Right cardiac atrium (tissue), 5 donors: ENCODE data around the gene PPP6R2. TPM values are rescaled to one million over a fixed set of nuclear protein-coding genes. Genes with fewer than 3 reads are reported as not detected.
"Not testable (repeated sequence)": the region's sequence is repeated elsewhere in the genome, so short reads cannot be mapped to it uniquely, and the experiment has no call there.

Experiments
- ATAC-seq, 2 donors: fragments of 200-7000 bp; cut with Tn5 transposase; one replicate each; pipeline versions ENCODE4 v1.8.0 to v1.9.1; 2020; ENCODE audit warnings: moderate library complexity in 2 of 2, mild to moderate bottlenecking in 1 of 2
- DNase-seq, 3 donors: peaks; one replicate each; pipeline ENCODE4 v3.0.0-alpha.2; 2020
- H3K27ac ChIP-seq: one replicate; pipeline ENCODE4 v1.5.1; 2013; ENCODE audit warnings: mild to moderate bottlenecking, low read length, control low read depth, moderate library complexity
- H3K27me3 ChIP-seq: one replicate; pipeline ENCODE4 v1.6.1; 2013; ENCODE audit not compliant: control insufficient read depth, insufficient read depth
- H3K4me1 ChIP-seq: one replicate; pipeline ENCODE4 v1.6.1; 2013; ENCODE audit warnings: low read length; ENCODE audit not compliant: control insufficient read depth, insufficient read depth
- H3K4me3 ChIP-seq: one replicate; pipeline ENCODE4 v1.5.1; 2013; ENCODE audit warnings: low read length, control low read depth
- H3K9me3 ChIP-seq: one replicate; pipeline ENCODE4 v1.6.1; 2013; ENCODE audit warnings: low read length; ENCODE audit not compliant: control insufficient read depth
- WGBS: extraction: QIAGEN DNeasy Blood & Tissue Kit; methylation state at CpG from one replicate; pipeline ENCODE4 v1.1.7; 2013; 5-methylcytosine and 5-hydroxymethylcytosine counted together
- intact Hi-C, 4 donors: fragments of 100-400 bp; cut with DNase I; formaldehyde crosslinking; loops; one replicate each; pipeline versions ENCODE4 v1.11.0 to v1.14.0; 2022 to 2023
- polyA plus RNA-seq: library from polyadenylated mRNA; stranded (reverse); fragments of 200-250 nt; gene quantifications from one replicate; pipeline ENCODE4 v1.2.3, GENCODE V29; 2013
- total RNA-seq, 4 donors: library from RNA; stranded (reverse); fragmentation: NEBNext Ultra II Directional; extraction: Animal tissue kit (Norgen Biotek cat#: 25700); gene quantifications; one replicate each; pipeline ENCODE4 v1.2.1, GENCODE V29; 2021
- donor health status: healthy with polysubstance abuse.
- donor health status: DM: no; HTN: yes; CAD: no.
- donor health status: DM: no; HTN: no; CAD: no.
- donor health status: DM: no; HTN: yes; CAD: no; lungs with severe emphysema.
- donor health status: DM: yes; HTN: yes; CAD: no.

PPP6R2 gene
- total and polyA plus RNA-seq, 5 donors, result 36.2 to 50.2 (median 44.2) TPM

DNA sequence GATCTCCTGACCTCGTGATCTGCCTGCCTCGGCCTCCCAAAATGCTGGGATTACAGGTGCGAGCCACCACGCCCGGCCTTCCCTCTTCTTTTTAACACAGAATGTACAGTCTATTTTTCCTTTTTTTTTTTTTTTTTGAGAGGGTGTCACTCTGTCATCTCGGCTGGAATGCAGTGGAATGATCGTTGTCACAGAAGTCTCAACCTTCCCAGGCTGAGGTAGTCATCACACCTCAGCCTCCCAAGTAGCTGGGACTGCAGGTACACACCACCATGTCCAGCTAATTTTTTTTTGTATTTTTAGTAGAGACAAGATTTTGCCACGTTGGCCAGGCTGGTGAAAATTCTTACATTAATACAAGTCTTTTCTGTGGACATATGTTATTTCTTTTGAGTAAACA is 13.1 kb downstream of the PPP6R2 start:
- H3K27ac ChIP-seq, result no peak overlapping the region
- ATAC-seq (no peak), DNase-seq (no peak)
- intact Hi-C loops, result no loop called here
- H3K4me1 ChIP-seq, result no peaks in the 10 kb centered on the region
- H3K9me3 ChIP-seq, result no peaks in the 10 kb centered on the region
- H3K27me3 ChIP-seq, result no peaks in the 10 kb centered on the region
- H3K4me3 ChIP-seq, result no peak overlapping the region
- WGBS, result 91% methylated on average over 8 of the region's 8 CpGs

DNA sequence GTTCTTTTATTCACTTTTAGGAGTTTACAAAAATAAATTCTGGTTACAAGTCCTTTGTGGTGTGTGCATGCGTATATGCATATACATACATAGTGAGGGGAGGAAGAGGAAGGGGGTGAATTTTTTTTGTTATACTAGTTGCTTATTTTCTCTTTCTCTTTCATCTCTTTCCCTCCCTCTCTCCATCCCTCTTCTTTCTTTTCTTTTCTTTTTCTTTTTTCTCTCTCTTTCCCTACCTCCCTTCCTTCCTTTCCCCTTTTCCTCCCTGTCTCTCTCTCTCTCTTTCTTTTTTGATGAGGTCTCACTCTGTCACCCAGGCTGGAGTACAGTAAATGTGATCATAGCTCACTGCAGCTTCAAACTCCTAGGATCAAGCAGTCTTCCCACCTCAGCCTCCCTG is 14.1 kb downstream of the PPP6R2 start:
- ATAC-seq, result no peak
- no peaks in the 10 kb centered on the region for H3K9me3 ChIP-seq
- H3K27ac ChIP-seq, result no peak overlapping the region
- DNase-seq, result no peak
- WGBS, result 96% methylated on average over 1 of the region's 1 CpG
- no peak overlapping the region for H3K4me3 ChIP-seq
- no peaks in the 10 kb centered on the region for H3K4me1 ChIP-seq
- no peaks in the 10 kb centered on the region for H3K27me3 ChIP-seq
- intact Hi-C loops, result no loop called here

DNA sequence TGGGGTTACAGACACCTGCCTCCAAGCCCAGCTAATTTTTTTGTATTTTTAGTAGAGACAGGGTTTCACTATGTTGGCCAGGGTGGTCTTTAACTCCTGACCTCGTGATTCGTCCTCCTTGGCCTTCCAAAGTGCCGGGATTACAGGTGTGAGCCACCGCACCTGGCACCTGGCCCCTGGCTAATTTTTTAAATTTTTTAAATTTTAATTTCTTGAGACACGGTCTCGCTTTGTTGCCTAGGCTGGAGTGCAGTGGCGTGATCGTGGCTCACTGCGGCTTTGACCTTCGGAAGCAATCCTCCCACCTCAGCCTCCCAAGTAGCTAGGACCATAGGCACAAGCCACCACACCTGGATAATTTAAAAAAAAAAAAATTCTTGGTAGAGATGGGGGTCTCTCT is 14.6 kb downstream of the PPP6R2 start:
- DNase-seq (no peak), ATAC-seq (no peak)
- 94% methylated on average over 10 of the region's 10 CpGs for WGBS
- H3K4me3 ChIP-seq, result no peak overlapping the region
- H3K27me3 ChIP-seq, result no peaks in the 10 kb centered on the region
- H3K9me3 ChIP-seq, result no peaks in the 10 kb centered on the region
- intact Hi-C loops, result no loop called here
- no peaks in the 10 kb centered on the region for H3K4me1 ChIP-seq
- H3K27ac ChIP-seq, result no peak overlapping the region

DNA sequence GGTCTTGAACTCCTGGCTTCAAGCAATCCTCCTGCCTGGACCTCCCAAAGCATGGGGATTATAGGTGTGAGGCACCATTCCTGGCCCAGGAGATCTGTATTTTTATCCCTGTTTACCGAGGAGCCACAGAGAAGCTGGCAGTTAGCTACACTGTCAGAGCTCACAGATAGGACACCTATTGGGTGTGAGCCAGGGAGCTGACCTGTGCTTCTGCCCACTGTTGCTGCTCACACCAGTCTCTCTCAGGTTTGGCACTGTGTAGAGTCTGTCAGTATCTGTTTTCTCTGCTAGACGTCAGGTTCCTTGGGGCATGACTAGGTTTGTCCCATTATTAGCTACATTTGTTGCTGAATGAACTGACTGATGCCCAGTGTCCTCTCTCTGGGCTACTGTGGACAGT is 17.5 kb downstream of the PPP6R2 start:
- Histone ChIP-seq H3K4me1 (no peaks in the 10 kb centered on the region), H3K4me3 (no peak overlapping the region), H3K9me3 (no peaks in the 10 kb centered on the region), H3K27me3 (no peaks in the 10 kb centered on the region), H3K27ac (no peak overlapping the region)
- intact Hi-C loops, result no loop called here
- DNase-seq, result no peak
- ATAC-seq, result peak; percentile 28 to 35
- 55% methylated on average over 2 of the region's 2 CpGs for WGBS

DNA sequence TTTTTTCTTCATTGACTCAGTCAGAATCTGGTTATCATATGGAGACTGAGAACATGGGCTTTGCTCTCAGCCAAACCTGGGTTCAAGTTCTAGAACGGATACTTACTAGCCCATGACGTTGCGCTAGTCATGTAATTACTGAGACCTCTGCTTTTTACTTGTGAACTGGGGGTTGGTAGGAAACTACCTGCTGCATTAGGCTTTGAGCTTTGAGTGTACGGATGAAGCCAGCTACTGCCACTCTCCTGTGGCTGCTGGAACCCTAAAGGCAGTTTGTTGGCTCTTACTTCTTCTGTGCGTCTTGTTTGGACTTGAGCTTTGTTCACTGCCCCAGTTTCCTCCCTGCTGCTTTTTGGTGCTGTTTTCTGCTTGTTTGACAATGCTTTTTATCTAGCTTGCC is 18.1 kb downstream of the PPP6R2 start:
- ATAC-seq, result no peak
- no peak overlapping the region for H3K4me3 ChIP-seq
- no peaks in the 10 kb centered on the region for H3K9me3 ChIP-seq
- intact Hi-C loops, result no loop called here
- H3K4me1 ChIP-seq, result no peaks in the 10 kb centered on the region
- H3K27me3 ChIP-seq, result no peaks in the 10 kb centered on the region
- no peak overlapping the region for H3K27ac ChIP-seq
- 93% methylated on average over 5 of the region's 5 CpGs for WGBS
- no peak for DNase-seq

DNA sequence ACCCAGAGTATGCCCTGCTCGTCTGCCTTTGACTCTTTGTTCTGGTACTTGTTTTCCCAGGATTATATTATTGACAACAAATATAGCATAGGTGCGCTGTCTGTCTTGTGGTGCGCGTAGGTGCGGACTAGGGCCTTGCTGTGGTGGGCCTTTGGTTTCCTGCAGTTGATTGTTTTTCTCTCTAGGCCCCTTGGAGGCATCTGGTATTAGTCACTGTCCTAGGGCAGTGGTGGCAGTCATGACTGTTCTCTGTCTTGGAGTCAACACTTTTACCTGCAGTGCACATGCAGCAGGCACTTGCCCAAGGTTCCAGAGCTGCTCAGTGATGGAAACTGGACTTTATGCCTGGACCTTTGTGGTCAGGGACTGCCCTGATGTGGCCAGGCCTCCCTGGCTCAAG is 18.6 kb downstream of the PPP6R2 start:
- ATAC-seq, result no peak
- no peaks in the 10 kb centered on the region for H3K4me1 ChIP-seq
- no peak overlapping the region for H3K4me3 ChIP-seq
- 94% methylated on average over 5 of the region's 5 CpGs for WGBS
- H3K27ac ChIP-seq, result no peak overlapping the region
- no peaks in the 10 kb centered on the region for H3K27me3 ChIP-seq
- H3K9me3 ChIP-seq, result no peaks in the 10 kb centered on the region
- DNase-seq, result no peak
- intact Hi-C loops, result no loop called here

- no peak for DNase-seq
- WGBS, result 89% methylated on average over 8 of the region's 8 CpGs
Observed at GRCh38 chr22:50363166-50363802, 20.2 kb downstream of the PPP6R2 start.

DNA sequence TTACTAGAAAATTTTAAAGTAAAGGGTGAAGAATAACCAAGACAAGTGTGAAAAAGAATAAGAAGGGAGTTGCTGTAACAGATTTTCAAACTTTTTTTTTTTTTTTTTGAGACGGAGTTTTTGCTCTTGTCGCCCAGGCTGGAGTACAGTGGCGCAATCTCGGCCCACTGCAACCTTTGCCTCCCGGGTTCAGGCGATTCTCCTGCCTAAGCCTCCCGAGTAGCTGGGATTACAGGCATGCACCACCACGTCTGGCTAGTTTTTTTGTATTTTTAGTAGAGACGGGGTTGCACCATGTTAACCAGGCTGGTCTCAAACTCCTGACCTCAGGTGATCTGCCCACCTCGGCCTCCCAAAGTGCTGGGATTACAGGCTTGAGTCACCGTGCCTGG is 20.7 kb downstream of the PPP6R2 start:
- H3K4me1 ChIP-seq, ATAC-seq, H3K27ac ChIP-seq, H3K9me3 ChIP-seq, intact Hi-C loops, DNase-seq, H3K27me3 ChIP-seq, H3K4me3 ChIP-seq: not testable (repeated sequence)
- WGBS, result 93% methylated on average over 11 of the region's 11 CpGs

More at GRCh38 chr22:50363166-50363802, 20.2 kb downstream of the PPP6R2 start:
- Histone ChIP-seq H3K27ac (no peak overlapping the region), H3K4me3 (no peak overlapping the region), H3K9me3 (no peaks in the 10 kb centered on the region), H3K4me1 (no peaks in the 10 kb centered on the region), H3K27me3 (no peaks in the 10 kb centered on the region)
- no peak for ATAC-seq
- intact Hi-C loops, result no loop called here

DNA sequence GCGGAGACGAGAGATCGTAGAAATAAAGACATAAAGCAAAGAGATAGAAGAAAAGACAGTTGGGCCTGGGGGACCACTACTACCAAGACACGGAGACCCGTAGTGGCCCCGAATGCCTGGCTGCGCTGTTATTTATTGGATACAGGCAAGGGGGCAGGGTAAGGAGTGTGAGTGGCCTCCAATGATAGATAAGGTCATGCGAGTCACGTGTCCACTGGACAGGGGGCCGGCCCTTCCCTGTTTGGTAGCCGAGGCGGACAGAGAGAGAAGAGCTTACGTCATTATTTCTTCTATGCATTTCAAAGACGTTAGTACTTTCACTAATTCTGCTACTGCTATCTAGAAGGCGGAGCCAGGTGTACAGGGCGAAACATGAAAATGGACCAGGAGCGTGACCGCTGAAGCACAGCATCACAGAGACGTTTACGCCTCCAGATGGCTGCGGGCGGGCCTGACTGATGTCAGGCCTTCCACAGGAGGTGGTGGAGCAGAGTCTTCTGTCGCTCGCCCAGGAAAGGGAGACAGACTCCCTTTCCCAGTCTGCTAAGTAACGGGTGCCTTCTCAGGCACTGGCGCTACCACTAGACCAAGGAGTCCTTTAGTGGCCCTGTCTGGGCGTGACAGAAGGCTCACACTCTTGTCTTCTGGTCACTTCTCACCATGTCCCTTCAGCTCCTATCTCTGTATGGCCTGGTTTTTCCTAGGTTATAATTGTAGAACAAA is 24.8 kb downstream of the PPP6R2 start:
- no peak for DNase-seq

GRCh38 chr22:50371101-50371648 is 28.0 kb downstream of the PPP6R2 start:
- Histone ChIP-seq H3K27ac (no peak overlapping the region), H3K27me3 (no peaks in the 10 kb centered on the region), H3K4me3 (no peak overlapping the region), H3K9me3 (no peaks in the 10 kb centered on the region), H3K4me1 (no peaks in the 10 kb centered on the region)
- WGBS, result 92% methylated on average over 2 of the region's 2 CpGs
- ATAC-seq (no peak), DNase-seq (no peak)
- intact Hi-C loops, result no loop called here

More for the DNA sequence above, 24.8 kb downstream of the PPP6R2 start:
- WGBS, result 92% methylated on average over 27 of the region's 27 CpGs
- no peaks in the 10 kb centered on the region for H3K4me1 ChIP-seq
- intact Hi-C loops, result no loop called here
- no peaks in the 10 kb centered on the region for H3K27me3 ChIP-seq
- no peak overlapping the region for H3K27ac ChIP-seq
- no peak for ATAC-seq
- H3K9me3 ChIP-seq, result no peaks in the 10 kb centered on the region
- H3K4me3 ChIP-seq, result no peak overlapping the region

- Histone ChIP-seq H3K9me3 (no peaks in the 10 kb centered on the region), H3K4me3 (no peak overlapping the region), H3K27me3 (no peaks in the 10 kb centered on the region), H3K4me1 (no peaks in the 10 kb centered on the region), H3K27ac (no peak overlapping the region)
- intact Hi-C loops, result no loop called here
- DNase-seq (no peak), ATAC-seq (no peak)
- 89% methylated on average over 5 of the region's 5 CpGs for WGBS
Observed at GRCh38 chr22:50376085-50376651, 33.0 kb downstream of the PPP6R2 start.
